PC-3 (cell line): ENCODE measurements around the gene WTIP. TPM values are rescaled to one million over a fixed set of nuclear protein-coding genes. Genes with fewer than 3 reads are reported as not detected.

Experiments used
- ATAC-seq: fragments of 200-7000 bp; cut with Tn5 transposase; 2 replicates; pipeline ENCODE4 v1.9.1; 2020; ENCODE audit warnings: mild to moderate bottlenecking, moderate library complexity
- BruUV-seq: library from RNA; stranded (reverse); fragments of 400-500 nt; replicated peaks from 2 replicates; lab custom pipeline; 2021; lab: Mats Ljungman, UMichigan
- CTCF ChIA-PET: fragments of 300-600 bp; sonication (Branson Sonifier 250); formaldehyde crosslinking; loops from one replicate; lab custom pipeline; 2022; ENCODE audit warnings: antibody characterized with exemption; lab: Charles Lee
- POLR2A ChIA-PET: fragments of 300-600 bp; sonication (Branson Sonifier 250); formaldehyde crosslinking; loops from one replicate; lab custom pipeline; 2022; ENCODE audit warnings: antibody characterized with exemption; ENCODE audit not compliant: unreplicated experiment; lab: Charles Lee
- DNase-seq: peaks from one replicate; pipeline ENCODE4 v3.0.0-alpha.2; 2015
- H2AFZ ChIP-seq: fragments of 300-600 bp; sonication (generic); 2 replicates; pipeline ENCODE4 v1.6.0; 2016; ENCODE audit warnings: antibody characterized with exemption, low read length
- H3F3A ChIP-seq: fragments of 300-600 bp; sonication (generic); one replicate; pipeline ENCODE4 v1.6.0; 2017; ENCODE audit warnings: antibody characterized with exemption, low read length, control low read depth, mild to moderate bottlenecking; ENCODE audit not compliant: unreplicated experiment
- H3K27ac ChIP-seq: fragments of 300-600 bp; sonication (generic); 2 replicates; pipeline ENCODE4 v1.5.1; 2016; ENCODE audit warnings: mild to moderate bottlenecking, low read length
- H3K27me3 ChIP-seq: fragments of 300-600 bp; sonication (generic); 2 replicates; pipeline ENCODE4 v1.6.1; 2016; ENCODE audit warnings: low read length, mixed read lengths
- H3K36me3 ChIP-seq: fragments of 300-600 bp; sonication (generic); 2 replicates; pipeline ENCODE4 v1.6.1; 2016; ENCODE audit warnings: low read depth, mixed run types, low read length, mixed read lengths
- H3K4me1 ChIP-seq: fragments of 300-600 bp; sonication (generic); 2 replicates; pipeline ENCODE4 v1.5.1; 2016; ENCODE audit warnings: low read length; ENCODE audit not compliant: insufficient read depth
- H3K4me2 ChIP-seq: fragments of 300-600 bp; sonication (generic); 2 replicates; pipeline ENCODE4 v1.6.0; 2016; ENCODE audit warnings: low read length
- H3K4me3 ChIP-seq: fragments of 300-600 bp; sonication (generic); 2 replicates; pipeline ENCODE4 v1.5.1; 2016; ENCODE audit warnings: mild to moderate bottlenecking, low read length, mixed read lengths
- H3K79me2 ChIP-seq: fragments of 300-600 bp; sonication (generic); 2 replicates; pipeline ENCODE4 v1.6.1; 2017; ENCODE audit warnings: low read length, mixed read lengths
- H3K9ac ChIP-seq: fragments of 300-600 bp; sonication (generic); 2 replicates; pipeline ENCODE4 v1.6.0; 2016; ENCODE audit warnings: mild to moderate bottlenecking, low read length
- H3K9me2 ChIP-seq: fragments of 300-600 bp; sonication (generic); replicated peaks from 2 replicates; pipeline ENCODE4 v1.6.1; 2016; ENCODE audit warnings: mixed run types, low read length, mixed read lengths
- H3K9me3 ChIP-seq: fragments of 300-600 bp; sonication (generic); 2 replicates; pipeline ENCODE4 v1.6.1; 2016; ENCODE audit warnings: low read length, mixed read lengths
- H4K20me1 ChIP-seq: fragments of 300-600 bp; sonication (generic); 2 replicates; pipeline ENCODE4 v1.6.1; 2016; ENCODE audit warnings: low read length, mixed read lengths
- EZH2 ChIP-seq: fragments of 300-600 bp; sonication (generic); IDR thresholded peaks from one replicate; pipeline ENCODE4 v1.6.1; 2017; ENCODE audit warnings: antibody characterized with exemption, mild to moderate bottlenecking, low read length; ENCODE audit not compliant: unreplicated experiment
- EZH2phosphoT487 ChIP-seq: fragments of 300-600 bp; sonication (generic); IDR thresholded peaks from 2 replicates; pipeline ENCODE4 v1.6.1; 2018; ENCODE audit warnings: mild to moderate bottlenecking, antibody characterized with exemption, low read length, borderline replicate concordance
- intact Hi-C: fragments of 100-400 bp; cut with micrococcal nuclease; formaldehyde crosslinking; loops from 2 replicates; pipeline ENCODE4 v1.9.0; 2023
- total RNA-seq: library from RNA; depleted of rRNA; stranded (reverse); fragments of >200 nt; gene quantifications from 2 replicates; pipeline ENCODE4 v1.2.3, GENCODE V29; 2014
- TF ChIP-seq, protein P1 (sequence below): fragments of 300-600 bp; sonication (generic); conservative IDR thresholded peaks from 2 replicates; pipeline ENCODE4 v1.5.1; 2017; ENCODE audit warnings: antibody characterized with exemption, low read depth, mild to moderate bottlenecking, low read length

WTIP gene
- total RNA-seq, 1 experiment from 2014 or later, result 5.2 TPM

DNA sequence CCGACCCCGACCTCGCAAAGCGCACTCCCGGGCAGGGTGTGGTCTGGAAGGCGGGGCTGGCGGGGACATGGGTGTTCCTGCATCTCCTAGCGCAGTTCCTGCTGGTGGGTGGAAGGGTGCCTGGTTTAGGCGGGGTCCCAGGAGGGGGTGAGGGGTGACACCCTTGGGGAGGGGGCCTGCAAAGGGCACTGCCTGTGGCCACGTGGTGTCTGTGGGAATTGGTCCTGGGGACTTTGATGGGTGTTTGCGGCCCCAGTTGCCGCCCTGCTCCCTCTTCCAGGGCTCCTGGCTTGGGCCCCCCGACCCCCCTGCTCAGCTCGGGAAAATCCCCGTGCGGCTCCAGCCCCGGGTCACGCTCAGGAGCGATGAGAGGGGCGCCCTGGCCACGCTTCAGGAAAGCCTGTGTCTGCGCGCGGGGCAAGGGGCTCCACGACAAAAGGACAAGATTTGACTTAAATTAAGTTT, 19.1 kb downstream of the WTIP start:
- Histone ChIP-seq H2AFZ (no peak overlapping the region), H3F3A (no peaks in the 10 kb centered on the region), H3K36me3 (no peaks in the 10 kb centered on the region), H3K27ac (no peak overlapping the region), H3K4me2 (no peak overlapping the region), H3K27me3 (no peaks in the 10 kb centered on the region), H3K9ac (no peak overlapping the region), H3K4me1 (no peaks in the 10 kb centered on the region), H3K79me2 (no peaks in the 10 kb centered on the region), H4K20me1 (no peaks in the 10 kb centered on the region), H3K9me2 (no peaks in the 10 kb centered on the region), H3K4me3 (no peak overlapping the region), H3K9me3 (no peaks in the 10 kb centered on the region)
- no peak for DNase-seq
- TF ChIP-seq EZH2, result no peak
- no peak for TF ChIP-seq EZH2phosphoT487
- TF ChIP-seq, protein P1, sequence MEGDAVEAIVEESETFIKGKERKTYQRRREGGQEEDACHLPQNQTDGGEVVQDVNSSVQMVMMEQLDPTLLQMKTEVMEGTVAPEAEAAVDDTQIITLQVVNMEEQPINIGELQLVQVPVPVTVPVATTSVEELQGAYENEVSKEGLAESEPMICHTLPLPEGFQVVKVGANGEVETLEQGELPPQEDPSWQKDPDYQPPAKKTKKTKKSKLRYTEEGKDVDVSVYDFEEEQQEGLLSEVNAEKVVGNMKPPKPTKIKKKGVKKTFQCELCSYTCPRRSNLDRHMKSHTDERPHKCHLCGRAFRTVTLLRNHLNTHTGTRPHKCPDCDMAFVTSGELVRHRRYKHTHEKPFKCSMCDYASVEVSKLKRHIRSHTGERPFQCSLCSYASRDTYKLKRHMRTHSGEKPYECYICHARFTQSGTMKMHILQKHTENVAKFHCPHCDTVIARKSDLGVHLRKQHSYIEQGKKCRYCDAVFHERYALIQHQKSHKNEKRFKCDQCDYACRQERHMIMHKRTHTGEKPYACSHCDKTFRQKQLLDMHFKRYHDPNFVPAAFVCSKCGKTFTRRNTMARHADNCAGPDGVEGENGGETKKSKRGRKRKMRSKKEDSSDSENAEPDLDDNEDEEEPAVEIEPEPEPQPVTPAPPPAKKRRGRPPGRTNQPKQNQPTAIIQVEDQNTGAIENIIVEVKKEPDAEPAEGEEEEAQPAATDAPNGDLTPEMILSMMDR, result no peak
- ATAC-seq, result no peak
- intact Hi-C loops, result no loop called here
- CTCF ChIA-PET, result no interaction called here
- no TSS peak for BruUV-seq
- POLR2A ChIA-PET, result no interaction called here

DNA sequence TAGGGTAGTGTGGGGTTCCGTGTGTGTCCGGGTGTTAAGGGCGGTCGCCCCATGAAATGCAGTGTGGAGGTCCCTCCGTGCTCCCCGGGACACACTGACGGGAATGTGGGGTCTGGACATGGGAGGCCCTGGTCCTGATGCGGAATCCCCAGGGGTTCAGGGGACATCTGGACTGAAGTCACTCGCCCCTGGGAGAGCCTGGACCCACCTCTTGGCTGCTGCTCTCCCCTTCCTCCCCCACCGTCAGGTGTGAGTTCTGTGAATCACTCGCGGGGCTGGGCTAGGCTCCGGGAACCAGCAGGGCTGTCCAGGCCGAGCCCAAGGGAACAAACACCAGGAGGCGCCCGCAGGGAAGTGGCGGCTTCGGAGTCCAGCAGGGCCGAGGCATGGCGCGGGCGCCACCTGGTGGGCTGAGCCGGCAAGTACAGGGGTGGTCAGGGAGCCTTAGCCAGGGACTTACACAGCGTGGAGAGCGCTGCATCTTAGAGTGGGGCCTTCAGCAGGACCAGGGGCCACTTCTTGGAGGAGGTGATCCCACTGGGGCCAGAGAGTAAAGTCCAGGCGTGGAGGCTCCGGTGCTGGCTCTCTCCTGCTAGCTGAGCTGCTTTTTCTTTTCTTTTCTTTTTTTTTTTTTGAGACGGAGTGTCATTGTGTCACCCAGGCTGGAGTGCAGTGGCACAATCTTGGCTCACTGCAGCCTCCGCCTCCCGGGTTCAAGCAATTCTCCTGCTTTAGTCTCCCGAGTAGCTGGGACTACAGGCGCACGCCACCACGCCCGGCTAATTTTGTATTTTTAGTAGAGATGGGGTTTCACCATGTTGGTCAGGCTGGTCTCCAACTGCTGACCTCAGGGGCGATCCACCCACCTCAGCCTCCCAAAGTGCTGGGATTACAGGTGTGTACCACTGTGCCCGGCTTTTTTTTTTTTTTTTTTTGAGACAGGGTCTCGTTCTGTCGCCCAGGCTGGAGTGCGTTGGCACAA, 20.1 kb downstream of the WTIP start:
- Histone ChIP-seq H3K79me2 (no peaks in the 10 kb centered on the region), H3K9ac (no peak overlapping the region), H3K36me3 (no peaks in the 10 kb centered on the region), H4K20me1 (no peaks in the 10 kb centered on the region), H3K4me2 (no peak overlapping the region), H3F3A (no peaks in the 10 kb centered on the region), H2AFZ (0 out of 2 replicates have a peak overlapping the region, but pooled peaks have one; percentile 30), H3K27me3 (no peaks in the 10 kb centered on the region), H3K9me2 (no peaks in the 10 kb centered on the region), H3K4me1 (no peaks in the 10 kb centered on the region), H3K4me3 (no peak overlapping the region), H3K27ac (no peak overlapping the region), H3K9me3 (no peaks in the 10 kb centered on the region)
- no TSS peak for BruUV-seq
- DNase-seq (peak; percentile 86), ATAC-seq (peak; percentile 96)
- POLR2A ChIA-PET, result no interaction called here
- intact Hi-C loops, result no loop called here
- no peak for TF ChIP-seq EZH2
- TF ChIP-seq, protein P1, result peak; percentile 95
- CTCF ChIA-PET, result no interaction called here
